Measurements from ENCODE around the gene CGB5.

The CGB5 gene

GRCh38 chr19:49091391-49092038, 47.9 kb downstream of the CGB5 start:
- TF ChIP-seq CTCF (IDR thresholded peaks at IDR 0.05; ENCODE audit: low read depth, low read length): no peak
- no peak for DNase-seq (ENCODE audit: extremely low read depth, low read depth)

GRCh38 chr19:49092686-49093085, 49.0 kb downstream of the CGB5 start:
- no peak for TF ChIP-seq CTCF (IDR thresholded peaks at IDR 0.05; ENCODE audit: low read depth, low read length)
- no peak for DNase-seq (ENCODE audit: extremely low read depth, low read depth)
